Stimulated activated CD4-positive, alpha-beta T cell treated with anti-CD3 and anti-CD28 coated beads, Interleukin-4, amount 100 ng/mL, for 24 hours (primary cell): ENCODE measurements around the gene SGMS2.
"Not testable (repeated sequence)": the region's sequence is repeated elsewhere in the genome, so short reads cannot be mapped to it uniquely, and the experiment has no call there.

Experiments
- DNase-seq: peaks from one replicate; pipeline ENCODE4 v3.0.0-alpha.2; 2020

The SGMS2 gene

DNA sequence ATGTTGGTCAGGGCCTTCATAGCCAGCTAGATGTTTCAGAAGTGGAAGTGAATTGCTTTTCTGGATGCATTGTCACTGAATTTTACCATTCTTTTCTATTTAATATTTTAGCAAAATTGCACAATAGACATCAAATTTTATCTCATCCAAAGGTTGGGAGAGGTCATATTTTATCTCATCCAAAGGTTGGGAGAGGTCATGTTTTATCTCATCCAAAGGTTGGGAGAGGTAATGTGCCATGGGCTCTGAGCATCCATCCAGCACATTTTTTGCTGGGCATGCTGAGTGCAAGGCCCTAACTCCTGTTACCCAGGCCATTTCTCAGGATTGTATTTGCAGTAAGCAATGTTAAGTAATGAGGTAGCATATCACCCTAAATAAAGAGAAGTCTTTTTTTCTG, 91.9 kb downstream of the SGMS2 start:
- DNase-seq, result no peak

DNA sequence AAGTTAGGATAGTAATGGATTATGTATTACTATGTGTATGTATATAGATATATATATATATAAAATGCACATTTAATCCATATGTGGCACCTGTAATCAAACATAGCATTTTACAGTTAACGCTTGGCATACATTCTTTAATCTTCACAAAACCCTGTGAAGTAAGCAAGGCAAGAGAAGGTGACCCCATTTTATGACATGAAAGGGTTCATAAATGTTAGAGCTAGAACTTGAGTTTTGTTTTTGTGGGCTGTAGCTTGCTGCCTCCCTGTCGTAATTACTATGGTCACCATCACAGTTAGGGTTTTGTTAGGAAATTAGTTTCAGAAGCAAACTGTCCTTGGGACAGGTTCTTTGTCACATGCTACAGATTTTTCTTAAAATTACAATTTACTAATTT, 92.8 kb downstream of the SGMS2 start:
- no peak for DNase-seq

DNA sequence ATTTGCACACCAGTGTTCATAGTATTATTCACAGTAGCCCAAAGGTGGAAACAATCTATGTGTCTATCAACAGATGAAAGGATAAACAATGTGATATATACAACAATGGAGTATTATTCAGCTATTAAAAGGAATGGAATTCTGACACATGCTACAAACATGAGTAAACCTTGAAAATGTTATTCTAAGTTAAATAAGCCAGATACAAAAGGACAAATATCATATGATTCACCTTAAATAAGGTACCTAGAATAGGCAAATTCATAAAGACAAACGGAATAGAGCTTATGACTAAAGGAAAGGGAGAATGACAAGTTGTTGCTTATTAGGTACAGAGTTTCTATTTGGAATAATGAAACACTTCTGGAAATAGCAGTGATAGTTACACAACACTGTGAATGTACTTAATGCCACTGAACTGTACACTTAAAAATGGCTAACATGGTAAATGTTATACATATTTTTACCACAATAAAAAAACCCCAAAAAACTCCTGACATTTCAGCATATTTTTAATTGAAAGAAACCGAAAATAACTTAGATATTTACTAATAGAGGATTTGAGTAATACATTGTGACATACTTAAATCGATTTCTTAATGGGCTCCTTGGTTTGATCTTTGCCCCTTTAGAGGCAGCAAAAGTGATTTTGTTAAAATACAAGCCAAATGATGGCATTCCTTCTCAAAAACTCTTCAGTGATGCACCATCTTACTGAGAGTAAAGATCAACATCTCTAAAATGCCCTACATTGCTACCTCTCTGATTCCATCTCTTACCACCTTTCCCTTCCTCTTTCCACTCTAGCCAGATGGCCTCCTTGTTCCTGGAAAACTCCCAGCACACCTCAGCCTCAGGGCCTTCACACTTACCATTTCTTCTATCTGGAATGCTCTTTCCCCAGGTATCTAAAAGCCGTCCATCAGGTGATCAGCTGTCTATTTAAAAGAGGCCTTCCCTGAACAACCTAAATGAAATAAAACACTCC, 98.0 kb downstream of the SGMS2 start:
- no peak for DNase-seq

GRCh38 chr4:107925713-107926112, 101.0 kb downstream of the SGMS2 start:
- DNase-seq, result not testable (repeated sequence)

DNA sequence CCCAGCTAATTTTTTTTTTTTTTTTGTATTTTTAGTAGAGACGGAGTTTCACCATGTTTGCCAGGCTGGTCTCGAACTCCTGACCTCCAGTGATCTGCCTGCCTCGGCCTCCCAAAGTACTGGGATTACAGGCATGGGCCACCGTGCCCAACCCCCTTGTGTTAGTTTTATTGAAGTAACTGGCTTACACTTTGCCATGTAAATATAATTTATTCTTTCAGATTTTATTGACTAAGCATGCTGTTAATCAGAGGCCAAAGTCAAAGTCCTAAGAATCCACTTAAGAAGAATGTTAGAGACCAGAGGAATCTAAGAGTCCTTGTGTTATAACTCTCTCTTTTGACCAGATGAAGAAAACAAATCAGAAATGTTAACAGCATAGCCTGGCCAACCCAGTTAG, 102.1 kb downstream of the SGMS2 start:
- not testable (repeated sequence) for DNase-seq

DNA sequence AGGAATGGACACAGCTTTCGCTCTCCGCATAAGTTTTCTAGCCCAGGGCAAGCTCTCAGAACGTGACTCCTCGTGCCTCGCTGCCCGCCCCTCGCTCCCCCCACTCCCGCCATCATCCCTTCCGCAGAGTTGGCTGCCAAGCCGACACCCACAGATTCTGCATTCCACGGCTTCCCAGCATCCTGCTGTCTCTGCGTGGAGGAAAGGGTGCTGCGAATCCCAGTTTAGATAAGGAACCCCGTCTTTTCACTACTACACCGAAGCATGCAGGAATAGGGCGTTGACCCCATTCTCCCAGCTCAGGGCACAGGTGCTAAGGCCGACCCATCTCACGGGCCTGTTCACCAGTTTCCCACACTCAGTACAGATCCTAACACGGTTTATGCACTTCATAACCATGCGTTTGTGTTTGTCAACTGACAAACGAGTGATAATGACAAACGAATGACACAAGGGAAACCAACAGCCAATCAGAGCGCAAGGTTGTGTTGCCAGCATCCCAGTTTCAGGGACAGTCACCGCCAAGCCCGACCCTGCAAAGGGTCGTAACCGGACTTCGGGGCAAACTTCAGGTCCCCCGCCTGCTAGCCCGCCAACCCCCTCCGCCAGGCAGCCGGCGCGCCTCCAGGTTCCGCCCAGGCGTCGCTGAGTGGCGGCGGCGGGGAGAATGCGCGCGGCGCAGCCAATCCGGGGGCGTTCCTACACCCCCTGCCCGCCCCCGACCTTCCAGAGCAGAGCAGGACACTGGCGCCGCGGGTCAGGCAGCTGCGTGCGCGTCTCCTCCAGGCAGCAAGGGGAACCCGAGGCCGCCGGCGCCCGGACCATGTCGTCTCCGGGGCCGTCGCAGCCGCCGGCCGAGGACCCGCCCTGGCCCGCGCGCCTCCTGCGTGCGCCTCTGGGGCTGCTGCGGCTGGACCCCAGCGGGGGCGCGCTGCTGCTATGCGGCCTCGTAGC, 106.4 kb downstream of the SGMS2 start, which contains the start of gene CYP2U1:
Gene CYP2U1 (plus strand): TSS at position 729 of the 954 bp plus-strand sequence. CDS start 95 bp downstream, at position 824.
- DNase-seq, result peak; percentile 75

DNA sequence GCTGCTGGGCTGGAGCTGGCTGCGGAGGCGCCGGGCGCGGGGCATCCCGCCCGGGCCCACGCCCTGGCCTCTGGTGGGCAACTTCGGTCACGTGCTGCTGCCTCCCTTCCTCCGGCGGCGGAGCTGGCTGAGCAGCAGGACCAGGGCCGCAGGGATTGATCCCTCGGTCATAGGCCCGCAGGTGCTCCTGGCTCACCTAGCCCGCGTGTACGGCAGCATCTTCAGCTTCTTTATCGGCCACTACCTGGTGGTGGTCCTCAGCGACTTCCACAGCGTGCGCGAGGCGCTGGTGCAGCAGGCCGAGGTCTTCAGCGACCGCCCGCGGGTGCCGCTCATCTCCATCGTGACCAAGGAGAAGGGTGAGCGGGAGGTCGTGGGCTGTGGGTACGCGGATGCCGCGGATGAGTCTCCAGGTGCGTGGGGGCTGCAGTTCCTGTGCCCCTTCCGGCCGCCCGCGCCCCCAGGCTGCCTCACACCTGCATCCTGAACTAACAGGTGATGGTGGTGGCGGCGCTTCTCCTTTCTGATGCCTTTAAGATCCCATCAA, 107.1 kb downstream of the SGMS2 start:
- peak; percentile 30 for DNase-seq

- no peak for DNase-seq
Observed at GRCh38 chr4:107935246-107935645, 110.5 kb downstream of the SGMS2 start.

GRCh38 chr4:107937040-107937439, 112.3 kb downstream of the SGMS2 start:
- DNase-seq, result no peak

DNA sequence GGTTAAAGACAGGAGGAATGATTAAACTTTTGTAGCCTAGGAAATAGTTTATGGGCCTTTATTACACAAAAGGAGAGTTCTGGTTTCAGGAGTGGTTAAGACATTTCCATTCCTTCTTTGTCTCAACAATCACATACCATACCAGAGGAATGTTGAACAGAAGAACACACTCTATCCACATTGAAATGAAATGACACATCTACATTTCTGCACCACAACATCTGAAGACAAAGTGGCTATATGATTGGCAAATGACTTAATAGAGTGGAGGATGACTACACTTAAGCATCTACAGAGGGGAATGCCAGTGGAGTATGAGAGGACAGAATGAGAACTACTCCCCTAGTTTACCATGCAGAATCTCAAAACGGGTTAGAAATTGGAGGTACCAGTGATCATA, 114.6 kb downstream of the SGMS2 start:
- no peak for DNase-seq

- DNase-seq, result no peak
Observed at GRCh38 chr4:107945809-107946208, 121.1 kb downstream of the SGMS2 start.

GRCh38 chr4:107950746-107951540, 126.2 kb downstream of the SGMS2 start:
- DNase-seq, result no peak

DNA sequence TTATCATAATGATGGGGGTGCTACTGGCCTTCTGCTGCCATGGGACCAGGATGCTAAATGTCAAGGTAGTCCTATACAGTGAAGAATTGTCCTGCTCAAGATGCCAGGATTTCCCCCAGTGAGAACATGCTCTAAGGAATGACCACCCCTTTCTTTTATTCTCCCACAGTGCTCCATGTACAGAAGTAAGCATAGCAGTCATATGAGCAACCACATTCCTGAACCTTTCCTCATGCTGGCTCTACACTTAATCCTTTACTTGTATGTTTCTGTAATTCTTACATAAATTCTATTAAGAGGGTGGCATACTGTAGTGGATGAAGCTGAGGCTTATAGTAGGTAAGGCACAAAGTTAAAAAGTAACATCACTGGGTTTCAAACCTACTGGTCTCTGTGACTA, 126.8 kb downstream of the SGMS2 start:
- no peak for DNase-seq

DNA sequence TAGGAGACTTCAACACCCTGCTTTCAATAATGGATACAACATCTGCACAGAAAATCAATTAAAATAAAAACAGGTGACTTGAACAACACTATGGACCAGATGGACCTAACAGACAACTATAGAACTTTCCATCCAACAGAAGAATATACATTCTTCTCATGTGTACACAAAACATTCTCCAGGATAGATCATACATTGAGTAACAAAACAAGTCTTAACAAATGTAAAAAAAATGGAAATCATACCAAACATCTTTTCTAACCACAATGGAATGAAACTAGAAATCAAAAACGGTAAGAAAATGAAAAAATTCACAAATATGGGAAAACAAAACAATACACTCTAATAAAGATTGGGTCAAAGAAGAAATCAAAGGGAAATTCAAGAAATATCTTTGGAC, 131.3 kb downstream of the SGMS2 start:
- DNase-seq, result no peak
